ENCODE results near the gene ADCY4.

DNA sequence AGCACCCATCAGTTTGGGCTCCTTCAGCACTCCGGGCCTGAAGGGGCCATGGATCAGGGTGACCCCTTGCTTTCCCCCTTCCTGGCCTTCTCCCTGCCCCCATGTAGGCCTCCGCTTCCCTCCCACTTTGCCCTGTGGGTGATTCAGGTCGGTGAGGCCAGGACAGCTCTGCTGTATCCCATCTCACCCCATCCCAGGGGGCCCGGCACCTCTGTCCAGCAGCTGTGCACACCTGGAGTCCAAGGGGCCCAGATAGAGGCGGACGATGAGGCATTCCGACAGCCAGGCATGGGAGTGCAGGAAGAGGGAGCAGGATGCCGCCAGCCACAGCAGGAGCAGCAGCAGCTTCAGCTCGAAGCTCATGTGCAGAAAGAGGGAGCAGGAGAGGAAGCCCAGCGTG lies 12.2 kb downstream of the ADCY4 start:
- TF ChIP-seq, protein P1, sequence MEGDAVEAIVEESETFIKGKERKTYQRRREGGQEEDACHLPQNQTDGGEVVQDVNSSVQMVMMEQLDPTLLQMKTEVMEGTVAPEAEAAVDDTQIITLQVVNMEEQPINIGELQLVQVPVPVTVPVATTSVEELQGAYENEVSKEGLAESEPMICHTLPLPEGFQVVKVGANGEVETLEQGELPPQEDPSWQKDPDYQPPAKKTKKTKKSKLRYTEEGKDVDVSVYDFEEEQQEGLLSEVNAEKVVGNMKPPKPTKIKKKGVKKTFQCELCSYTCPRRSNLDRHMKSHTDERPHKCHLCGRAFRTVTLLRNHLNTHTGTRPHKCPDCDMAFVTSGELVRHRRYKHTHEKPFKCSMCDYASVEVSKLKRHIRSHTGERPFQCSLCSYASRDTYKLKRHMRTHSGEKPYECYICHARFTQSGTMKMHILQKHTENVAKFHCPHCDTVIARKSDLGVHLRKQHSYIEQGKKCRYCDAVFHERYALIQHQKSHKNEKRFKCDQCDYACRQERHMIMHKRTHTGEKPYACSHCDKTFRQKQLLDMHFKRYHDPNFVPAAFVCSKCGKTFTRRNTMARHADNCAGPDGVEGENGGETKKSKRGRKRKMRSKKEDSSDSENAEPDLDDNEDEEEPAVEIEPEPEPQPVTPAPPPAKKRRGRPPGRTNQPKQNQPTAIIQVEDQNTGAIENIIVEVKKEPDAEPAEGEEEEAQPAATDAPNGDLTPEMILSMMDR (IDR thresholded peaks at IDR 0.05): no peak
- TF ChIP-seq POLR2A (IDR thresholded peaks at IDR 0.05): no peak
- no peak for TF ChIP-seq EP300 (IDR thresholded peaks at IDR 0.05)

All from ovary (tissue), 3 donors.